GM08714 (cell line): ENCODE results near the gene DUSP14.

ENCODE experiments used
- H3K4me3 ChIP-seq: fragments of 200-500 bp; sonication (Bioruptor generic); 2 replicates; pipeline ENCODE4 v1.5.1; 2014; ENCODE audit warnings: mild to moderate bottlenecking, low read length, inconsistent platforms
- ZNF274 ChIP-seq: IDR thresholded peaks from 2 replicates; pipeline ENCODE4 v1.6.1; 2012; ENCODE audit warnings: mild to moderate bottlenecking, low read depth, low read length

Gene DUSP14

DNA sequence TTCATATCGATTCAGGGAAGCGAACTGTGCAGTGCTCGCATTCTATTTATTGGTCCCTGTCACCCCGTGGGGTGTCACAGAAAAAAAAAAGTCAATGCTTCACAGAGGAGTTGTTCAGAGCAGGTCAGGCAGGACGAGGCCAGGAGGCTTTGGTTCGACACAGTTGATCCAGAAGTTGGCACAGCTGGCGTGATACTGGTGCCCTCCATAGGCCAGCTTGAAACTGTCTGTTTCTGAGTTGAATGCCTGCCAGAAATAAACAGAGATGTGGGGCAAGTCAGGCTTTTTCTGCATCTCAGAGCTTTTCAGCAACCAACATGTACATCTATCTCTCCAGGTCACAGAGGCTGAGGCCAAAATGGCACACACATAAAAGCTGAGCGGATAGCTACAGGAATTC is 29.1 kb downstream of the DUSP14 start:
- TF ChIP-seq ZNF274, result no peak
- H3K4me3 ChIP-seq, result no peak overlapping the region

GRCh38 chr17:37519251-37519985 is 29.7 kb downstream of the DUSP14 start:
- TF ChIP-seq ZNF274, result no peak
- no peak overlapping the region for H3K4me3 ChIP-seq

GRCh38 chr17:37520174-37520573 is 30.5 kb downstream of the DUSP14 start:
- TF ChIP-seq ZNF274, result no peak
- H3K4me3 ChIP-seq, result no peak overlapping the region

DNA sequence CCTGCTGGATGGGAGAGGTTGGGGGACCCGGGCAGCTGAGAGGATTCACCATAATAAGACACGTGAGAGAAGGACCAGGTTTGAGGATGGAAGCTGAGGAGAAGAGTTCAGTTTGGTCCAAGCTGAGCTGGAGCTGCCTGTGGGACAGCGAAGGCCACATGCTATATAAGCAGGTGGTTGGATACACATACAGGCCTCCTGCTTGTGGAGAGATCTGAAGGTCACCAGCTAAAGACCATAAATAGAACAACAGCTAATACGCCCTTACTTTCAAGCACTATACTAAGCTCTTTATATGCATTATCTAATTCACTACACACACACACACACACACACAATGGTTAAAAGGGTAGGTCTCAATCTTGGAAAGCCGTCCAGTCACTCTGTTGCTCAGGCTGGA is 32.1 kb downstream of the DUSP14 start:
- H3K4me3 ChIP-seq, result no peak overlapping the region
- TF ChIP-seq ZNF274, result no peak

- no peak for TF ChIP-seq ZNF274
- no peak overlapping the region for H3K4me3 ChIP-seq
These were observed 34.1 kb downstream of the DUSP14 start for GRCh38 chr17:37523715-37524219.

- no peak for TF ChIP-seq ZNF274
- no peak overlapping the region for H3K4me3 ChIP-seq
These were observed 37.7 kb downstream of the DUSP14 start for GRCh38 chr17:37527249-37527851.

- no peak overlapping the region for H3K4me3 ChIP-seq
- TF ChIP-seq ZNF274, result no peak
These were observed 40.7 kb downstream of the DUSP14 start for GRCh38 chr17:37530420-37530819.

GRCh38 chr17:37532756-37533155 is 43.1 kb downstream of the DUSP14 start:
- H3K4me3 ChIP-seq, result no peak overlapping the region
- TF ChIP-seq ZNF274, result no peak

DNA sequence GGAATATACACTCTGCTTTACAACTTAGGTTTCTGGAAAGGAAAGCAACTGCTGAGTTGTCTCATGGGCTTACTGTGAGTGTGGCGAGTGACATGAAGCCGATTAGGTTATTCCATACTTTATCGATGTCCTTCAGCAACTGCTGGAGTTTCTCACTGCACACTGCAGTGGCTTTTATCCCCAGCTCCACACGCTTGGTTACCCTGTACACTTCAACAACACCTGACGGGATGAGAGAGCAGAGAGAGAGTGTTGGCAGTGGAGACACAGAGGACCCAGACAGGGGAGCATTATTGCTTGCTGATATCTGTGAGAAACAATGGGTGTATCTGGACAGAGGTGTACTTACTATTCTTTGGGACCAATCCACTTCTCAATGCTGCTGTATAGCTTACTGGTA is 46.2 kb downstream of the DUSP14 start:
- H3K4me3 ChIP-seq, result no peak overlapping the region
- no peak for TF ChIP-seq ZNF274

DNA sequence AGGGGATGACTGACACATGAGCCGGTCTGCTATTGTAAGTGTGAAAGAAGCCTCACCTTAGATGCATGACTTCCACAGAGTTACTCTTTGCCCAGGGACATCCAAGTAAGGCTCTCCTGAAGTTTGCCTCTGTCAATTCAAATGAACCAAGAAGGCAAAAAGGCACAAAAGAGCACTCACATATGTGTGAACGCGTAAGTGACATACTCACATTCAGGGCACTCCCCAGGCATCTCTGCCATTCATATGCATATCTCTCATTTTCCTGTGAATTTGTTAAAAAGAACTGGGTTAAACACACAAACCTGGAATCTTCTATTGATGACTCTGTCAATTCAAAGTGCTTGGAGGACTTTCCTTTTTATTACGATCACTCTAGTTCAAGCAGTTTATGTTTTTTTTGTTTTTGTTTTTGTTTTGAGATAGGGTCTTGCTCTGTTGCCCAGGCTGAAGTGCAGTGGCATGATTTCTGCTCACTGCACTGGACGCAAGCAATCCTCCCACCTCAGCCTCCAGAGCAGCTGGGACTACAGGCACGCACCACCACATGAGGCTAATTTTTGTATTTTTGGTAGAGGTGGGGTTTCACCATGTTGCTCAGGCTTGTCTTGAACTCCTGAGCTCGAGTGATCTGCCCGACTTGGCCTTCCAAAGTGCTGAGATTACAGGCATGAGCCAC is 49.4 kb downstream of the DUSP14 start:
- TF ChIP-seq ZNF274, result no peak
- H3K4me3 ChIP-seq, result no peak overlapping the region

- H3K4me3 ChIP-seq, result no peak overlapping the region
- no peak for TF ChIP-seq ZNF274
These were observed 52.4 kb downstream of the DUSP14 start for GRCh38 chr17:37541880-37542660.

DNA sequence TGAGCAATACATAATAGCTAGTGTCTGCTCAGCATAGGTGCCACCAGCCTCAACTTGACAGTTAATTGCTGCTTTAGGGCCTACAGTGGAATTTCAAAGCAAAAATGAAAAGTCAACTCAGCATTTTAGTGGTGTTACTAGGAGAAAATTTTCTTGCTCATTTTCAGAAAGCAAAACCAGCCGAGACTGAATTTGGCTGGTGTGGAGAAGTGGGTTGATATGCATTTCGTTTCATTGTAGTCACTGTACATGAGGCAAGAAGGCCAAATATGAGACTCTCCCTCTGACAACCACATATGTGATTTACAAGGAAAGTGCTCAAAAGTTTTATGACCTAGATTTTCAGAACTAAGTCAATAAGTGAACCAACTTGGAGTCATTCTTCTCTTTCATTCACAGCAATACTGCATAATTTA is 54.0 kb downstream of the DUSP14 start:
- H3K4me3 ChIP-seq, result no peak overlapping the region
- TF ChIP-seq ZNF274, result no peak

DNA sequence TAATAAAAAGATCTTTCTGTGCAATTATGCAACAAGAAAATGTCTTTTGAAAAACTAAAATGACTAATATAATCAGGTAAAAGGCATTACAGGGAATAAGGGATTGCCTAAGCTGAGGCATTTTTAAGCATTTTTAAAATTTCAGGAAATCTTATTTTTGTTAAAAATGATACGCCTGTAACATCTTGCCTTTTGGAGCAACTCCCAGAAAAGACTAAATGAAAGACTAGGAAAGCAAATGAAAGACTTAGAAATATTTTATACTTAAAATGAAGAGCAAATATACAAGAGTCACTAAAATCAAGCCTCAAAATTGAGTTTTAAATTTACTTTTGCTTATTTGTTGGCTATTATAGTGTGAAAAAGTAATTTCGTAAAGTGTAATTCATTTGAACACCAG is 55.8 kb downstream of the DUSP14 start:
- no peak overlapping the region for H3K4me3 ChIP-seq
- TF ChIP-seq ZNF274, result no peak

GRCh38 chr17:37546302-37546701 is 56.6 kb downstream of the DUSP14 start:
- no peak overlapping the region for H3K4me3 ChIP-seq
- TF ChIP-seq ZNF274, result no peak
